IMR-90 (cell line): ENCODE measurements around the gene IQGAP2.

Source experiments
- CEBPB ChIP-seq: IDR thresholded peaks from 2 replicates; pipeline ENCODE4 v1.6.1; 2012; ENCODE audit warnings: low read depth, low read length, improper control_type of control experiment
- CHD1 ChIP-seq: IDR thresholded peaks from 2 replicates; pipeline ENCODE4 v1.6.1; 2012; ENCODE audit warnings: low read depth, low read length, improper control_type of control experiment
- CTCF ChIP-seq: conservative IDR thresholded peaks from 2 replicates; pipeline ENCODE4 v1.5.1; 2012; ENCODE audit warnings: mild to moderate bottlenecking, low read depth, low read length, improper control_type of control experiment
- ELK1 ChIP-seq: fragments of 150-350 bp; IDR thresholded peaks from 2 replicates; pipeline ENCODE4 v1.6.1; 2016; ENCODE audit warnings: low read depth, mild to moderate bottlenecking, low read length, moderate library complexity, borderline replicate concordance
- MAZ ChIP-seq: IDR thresholded peaks from 2 replicates; pipeline ENCODE4 v1.6.1; 2012; ENCODE audit warnings: low read depth, mild to moderate bottlenecking, low read length, improper control_type of control experiment, moderate library complexity, borderline replicate concordance
- POLR2A ChIP-seq: IDR thresholded peaks from 2 replicates; pipeline ENCODE4 v1.6.1; 2012; ENCODE audit warnings: mild to moderate bottlenecking, low read depth, low read length
- RAD21 ChIP-seq: IDR thresholded peaks from 2 replicates; pipeline ENCODE4 v1.6.1; 2012; ENCODE audit warnings: low read length, improper control_type of control experiment

GRCh38 chr5:76399268-76399667, 3.8 kb upstream of the IQGAP2 start:
- no peak for TF ChIP-seq CHD1
- TF ChIP-seq CTCF: no peak
- no peak for TF ChIP-seq ELK1
- TF ChIP-seq POLR2A: no peak
- no peak for TF ChIP-seq CEBPB
- no peak for TF ChIP-seq RAD21
- no peak for TF ChIP-seq MAZ
